Hepatocyte (in vitro differentiated cells): ENCODE measurements around the gene ADIPOR1. TPM values are rescaled to one million over a fixed set of nuclear protein-coding genes. Genes with fewer than 3 reads are reported as not detected.

Experiments used
- DNase-seq: peaks from one replicate; pipeline ENCODE4 v3.0.0-alpha.2; 2016; ENCODE audit warnings: low spot score
- H2AFZ ChIP-seq: fragments of 200-600 bp; sonication (generic); 2 replicates; pipeline ENCODE4 v1.6.0; 2016; ENCODE audit warnings: antibody characterized with exemption, mild to moderate bottlenecking
- H3K27ac ChIP-seq: fragments of 200-600 bp; sonication (generic); 2 replicates; pipeline ENCODE4 v1.5.1; 2016; ENCODE audit warnings: mild to moderate bottlenecking
- H3K27me3 ChIP-seq: fragments of 200-600 bp; sonication (generic); 2 replicates; pipeline ENCODE4 v1.6.1; 2016
- H3K36me3 ChIP-seq: fragments of 200-600 bp; sonication (generic); replicated peaks from 2 replicates; pipeline ENCODE4 v1.5.1; 2016; ENCODE audit warnings: low read depth; ENCODE audit not compliant: insufficient read depth
- H3K4me1 ChIP-seq: fragments of 200-600 bp; sonication (generic); 2 replicates; pipeline ENCODE4 v1.5.1; 2016; ENCODE audit warnings: mild to moderate bottlenecking, moderate library complexity; ENCODE audit not compliant: insufficient read depth
- H3K4me2 ChIP-seq: fragments of 200-600 bp; sonication (generic); 2 replicates; pipeline ENCODE4 v1.6.0; 2016
- H3K4me3 ChIP-seq: fragments of 200-600 bp; sonication (generic); 2 replicates; pipeline ENCODE4 v1.5.1; 2016; ENCODE audit warnings: mild to moderate bottlenecking
- H3K79me2 ChIP-seq: fragments of 200-600 bp; sonication (generic); 2 replicates; pipeline ENCODE4 v1.6.0; 2017; ENCODE audit warnings: mild to moderate bottlenecking
- H3K9me2 ChIP-seq: fragments of 200-600 bp; sonication (generic); replicated peaks from 2 replicates; pipeline ENCODE4 v1.6.0; 2017; ENCODE audit warnings: mild to moderate bottlenecking; ENCODE audit not compliant: insufficient read depth
- H3K9me3 ChIP-seq: fragments of 200-600 bp; sonication (generic); 2 replicates; pipeline ENCODE4 v1.5.1; 2016; ENCODE audit warnings: low read depth, mild to moderate bottlenecking
- H4K20me1 ChIP-seq: fragments of 200-600 bp; sonication (generic); 2 replicates; pipeline ENCODE4 v1.6.0; 2016; ENCODE audit warnings: mild to moderate bottlenecking; ENCODE audit not compliant: insufficient read depth, poor library complexity, severe bottlenecking
- EZH2 ChIP-seq: fragments of 200-600 bp; sonication (generic); IDR thresholded peaks from 2 replicates; pipeline ENCODE4 v1.6.1; 2016; ENCODE audit warnings: antibody characterized with exemption, mild to moderate bottlenecking, borderline replicate concordance
- EZH2phosphoT487 ChIP-seq: fragments of 200-600 bp; sonication (generic); IDR thresholded peaks from one replicate; pipeline ENCODE4 v1.6.1; 2018; ENCODE audit warnings: antibody characterized with exemption, mild to moderate bottlenecking, low read depth, moderate library complexity; ENCODE audit not compliant: unreplicated experiment, severe bottlenecking
- WGBS: methylation state at CpG from one replicate; pipeline ENCODE4 v1.1.6; 2016; ENCODE audit warnings: low lambda C conversion rate; ENCODE audit errors: missing lambda C conversion rate; 5-methylcytosine and 5-hydroxymethylcytosine counted together
- polyA plus RNA-seq: library from polyadenylated mRNA; unstranded; fragments of >200 nt; fragmentation: Nextera tagmentation; extraction: Ambion mirVana; gene quantifications from 2 replicates; pipeline ENCODE4 v1.2.1, GENCODE V29; 2016
- total RNA-seq: library from RNA; depleted of rRNA; stranded (reverse); fragments of >200 nt; gene quantifications from 2 replicates; pipeline ENCODE4 v1.2.3, GENCODE V29; 2014
- TF ChIP-seq, protein P1 (sequence below): fragments of 200-600 bp; sonication (generic); IDR thresholded peaks from 2 replicates; pipeline ENCODE4 v1.5.1; 2016; ENCODE audit warnings: antibody characterized with exemption, mild to moderate bottlenecking; ENCODE audit not compliant: poor library complexity

The ADIPOR1 gene
- total and polyA plus RNA-seq, 2 experiments from 2014 or later = 75.7 to 121 TPM

DNA sequence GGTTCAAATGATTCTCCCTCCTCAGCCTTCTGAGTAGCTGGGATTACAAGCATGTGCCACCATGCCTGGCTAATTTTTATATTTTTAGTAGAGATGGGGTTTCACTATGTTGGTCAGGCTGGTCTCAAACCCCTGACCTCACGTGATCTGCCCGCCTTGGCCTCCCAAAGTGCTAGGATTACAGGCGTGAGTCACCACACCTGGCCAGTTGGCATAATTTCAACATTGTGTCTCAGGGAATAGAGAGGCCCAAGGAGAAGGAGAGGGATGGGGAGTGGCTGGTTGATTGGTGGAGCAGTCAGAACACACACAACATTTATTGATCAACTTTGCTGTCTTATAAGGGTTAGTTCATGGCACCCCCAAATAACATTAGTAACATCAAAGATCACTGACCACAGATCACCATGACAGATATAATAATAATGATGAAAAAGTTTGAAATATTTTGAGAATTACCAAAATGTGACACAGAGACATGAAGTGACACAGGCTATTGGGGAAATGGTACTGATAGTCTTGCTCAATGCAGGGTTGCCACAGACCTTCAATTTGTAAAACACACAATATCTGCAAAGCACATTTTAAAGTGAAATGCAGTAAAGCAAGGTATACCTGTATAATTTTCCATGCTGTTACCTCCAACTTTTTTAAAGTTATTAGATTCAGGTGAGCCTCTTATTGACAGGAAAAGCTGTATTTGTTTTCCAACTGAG lies 24.8 kb upstream of the ADIPOR1 start:
- no peak for DNase-seq
- no peaks in the 10 kb centered on the region for H3K36me3 ChIP-seq
- H3K4me3 ChIP-seq = no peak overlapping the region
- 96% methylated on average over 3 of the region's 3 CpGs for WGBS
- no peaks in the 10 kb centered on the region for H3K4me1 ChIP-seq
- no peak overlapping the region for H2AFZ ChIP-seq
- TF ChIP-seq EZH2phosphoT487 (no peak), EZH2 (no peak)
- TF ChIP-seq, protein P1, sequence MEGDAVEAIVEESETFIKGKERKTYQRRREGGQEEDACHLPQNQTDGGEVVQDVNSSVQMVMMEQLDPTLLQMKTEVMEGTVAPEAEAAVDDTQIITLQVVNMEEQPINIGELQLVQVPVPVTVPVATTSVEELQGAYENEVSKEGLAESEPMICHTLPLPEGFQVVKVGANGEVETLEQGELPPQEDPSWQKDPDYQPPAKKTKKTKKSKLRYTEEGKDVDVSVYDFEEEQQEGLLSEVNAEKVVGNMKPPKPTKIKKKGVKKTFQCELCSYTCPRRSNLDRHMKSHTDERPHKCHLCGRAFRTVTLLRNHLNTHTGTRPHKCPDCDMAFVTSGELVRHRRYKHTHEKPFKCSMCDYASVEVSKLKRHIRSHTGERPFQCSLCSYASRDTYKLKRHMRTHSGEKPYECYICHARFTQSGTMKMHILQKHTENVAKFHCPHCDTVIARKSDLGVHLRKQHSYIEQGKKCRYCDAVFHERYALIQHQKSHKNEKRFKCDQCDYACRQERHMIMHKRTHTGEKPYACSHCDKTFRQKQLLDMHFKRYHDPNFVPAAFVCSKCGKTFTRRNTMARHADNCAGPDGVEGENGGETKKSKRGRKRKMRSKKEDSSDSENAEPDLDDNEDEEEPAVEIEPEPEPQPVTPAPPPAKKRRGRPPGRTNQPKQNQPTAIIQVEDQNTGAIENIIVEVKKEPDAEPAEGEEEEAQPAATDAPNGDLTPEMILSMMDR = no peak
- no peaks in the 10 kb centered on the region for H3K9me3 ChIP-seq
- no peaks in the 10 kb centered on the region for H3K9me2 ChIP-seq
- no peaks in the 10 kb centered on the region for H3K79me2 ChIP-seq
- H3K27me3 ChIP-seq = peaks cover 6% of the 10 kb centered on the region
- no peaks in the 10 kb centered on the region for H4K20me1 ChIP-seq
- H3K4me2 ChIP-seq = no peak overlapping the region
- no peak overlapping the region for H3K27ac ChIP-seq

DNA sequence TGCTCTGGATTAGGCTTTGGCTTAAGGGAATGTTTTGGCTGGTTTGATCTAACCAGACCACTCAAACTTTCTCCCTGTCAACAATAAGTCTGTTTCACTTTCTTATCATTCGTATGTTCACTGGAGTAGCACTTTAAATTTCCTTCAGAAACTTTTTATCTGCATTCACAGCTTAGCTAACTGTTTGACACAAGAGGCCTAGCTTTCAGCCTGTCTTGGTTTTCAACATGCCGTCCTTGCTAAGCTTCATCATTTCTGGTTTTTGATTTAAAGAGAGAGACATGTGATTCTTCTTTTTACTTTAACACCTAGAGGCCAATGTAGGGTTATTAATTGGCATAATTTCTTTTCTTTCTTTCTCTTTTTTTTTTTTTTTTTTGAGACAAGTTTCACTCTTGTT lies 23.8 kb upstream of the ADIPOR1 start:
- Histone ChIP-seq H3K27me3 (peaks cover 11% of the 10 kb centered on the region), H2AFZ (no peak overlapping the region), H3K4me1 (no peaks in the 10 kb centered on the region), H4K20me1 (no peaks in the 10 kb centered on the region), H3K4me3 (no peak overlapping the region), H3K27ac (no peak overlapping the region), H3K4me2 (no peak overlapping the region), H3K9me2 (no peaks in the 10 kb centered on the region), H3K36me3 (no peaks in the 10 kb centered on the region), H3K9me3 (no peaks in the 10 kb centered on the region), H3K79me2 (no peaks in the 10 kb centered on the region)
- 69% methylated on average over 2 of the region's 2 CpGs for WGBS
- TF ChIP-seq EZH2 (no peak), EZH2phosphoT487 (no peak)
- TF ChIP-seq, protein P1 = no peak
- no peak for DNase-seq

DNA sequence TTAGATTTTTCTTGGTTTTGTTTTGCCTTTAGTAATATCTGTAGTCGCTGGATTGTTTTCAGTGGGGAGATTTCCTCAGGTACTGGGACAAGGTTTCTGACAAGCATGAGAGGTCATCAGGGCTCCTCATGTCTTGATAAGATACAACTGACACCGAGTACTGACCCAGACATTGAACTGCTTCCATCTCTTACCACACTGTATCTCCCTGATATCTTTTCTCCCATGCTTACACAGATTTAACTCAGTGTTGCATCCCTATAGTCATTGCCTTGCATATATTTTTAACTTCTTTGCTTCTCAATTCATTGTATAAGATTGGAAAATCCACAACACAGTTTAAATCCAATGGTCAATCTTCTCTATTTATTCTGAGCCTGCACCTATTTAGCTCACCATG lies 21.3 kb upstream of the ADIPOR1 start:
- peaks cover 20% of the 10 kb centered on the region for H3K27me3 ChIP-seq
- H3K4me1 ChIP-seq = no peaks in the 10 kb centered on the region
- 76% methylated on average over 2 of the region's 2 CpGs for WGBS
- no peaks in the 10 kb centered on the region for H3K79me2 ChIP-seq
- H3K9me2 ChIP-seq = no peaks in the 10 kb centered on the region
- TF ChIP-seq EZH2phosphoT487 = no peak
- TF ChIP-seq EZH2 = no peak
- TF ChIP-seq, protein P1 = no peak
- H3K4me2 ChIP-seq = no peak overlapping the region
- H4K20me1 ChIP-seq = no peaks in the 10 kb centered on the region
- no peak overlapping the region for H2AFZ ChIP-seq
- no peaks in the 10 kb centered on the region for H3K9me3 ChIP-seq
- no peak overlapping the region for H3K27ac ChIP-seq
- H3K36me3 ChIP-seq = no peaks in the 10 kb centered on the region
- no peak overlapping the region for H3K4me3 ChIP-seq
- DNase-seq = no peak

DNA sequence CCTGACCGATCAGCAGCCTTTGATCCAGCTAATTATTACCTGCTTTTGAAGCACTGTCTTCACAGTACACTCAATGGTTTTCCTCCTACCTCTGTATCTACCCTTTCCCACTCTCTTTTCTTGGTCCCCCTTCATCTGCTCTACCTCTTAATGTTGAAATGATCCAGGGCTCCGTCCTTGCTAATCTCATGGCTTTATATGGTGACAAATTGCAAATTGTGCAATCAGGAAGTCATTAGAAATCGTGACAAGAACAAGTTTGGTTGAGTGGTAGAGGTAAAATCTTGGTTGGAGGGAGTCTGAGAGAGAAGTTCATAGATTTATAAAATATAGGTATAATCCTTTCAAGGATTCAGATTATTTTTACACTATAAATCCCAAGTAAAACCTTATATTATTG lies 18.5 kb upstream of the ADIPOR1 start:
- H3K79me2 ChIP-seq = no peaks in the 10 kb centered on the region
- no peaks in the 10 kb centered on the region for H3K36me3 ChIP-seq
- TF ChIP-seq EZH2phosphoT487 (no peak), EZH2 (no peak)
- TF ChIP-seq, protein P1 = no peak
- DNase-seq = no peak
- no peaks in the 10 kb centered on the region for H3K9me3 ChIP-seq
- H3K4me3 ChIP-seq = no peak overlapping the region
- peaks cover 27% of the 10 kb centered on the region for H3K27me3 ChIP-seq
- no peaks in the 10 kb centered on the region for H3K9me2 ChIP-seq
- H4K20me1 ChIP-seq = no peaks in the 10 kb centered on the region
- no peaks in the 10 kb centered on the region for H3K4me1 ChIP-seq
- no peak overlapping the region for H3K4me2 ChIP-seq
- WGBS = 51% methylated on average over 3 of the region's 3 CpGs
- no peak overlapping the region for H2AFZ ChIP-seq
- H3K27ac ChIP-seq = no peak overlapping the region
